HepG2 (cell line): ENCODE measurements around the gene ACSS1. TPM values are rescaled to one million over a fixed set of nuclear protein-coding genes. Genes with fewer than 3 reads are reported as not detected.

ENCODE experiments used
- ATAC-seq: fragments of 200-7000 bp; cut with Tn5 transposase; 3 replicates; pipeline ENCODE4 v1.9.1; 2020; ENCODE audit warnings: mild to moderate bottlenecking, moderate library complexity
- BruUV-seq: library from RNA; stranded (reverse); fragments of 400-500 nt; replicated peaks from 2 replicates; lab custom pipeline; 2021; lab: Mats Ljungman, UMichigan
- CTCF ChIA-PET: fragments of 300-600 bp; formaldehyde crosslinking; extraction: SDS; loops from one replicate; lab custom pipeline; 2021; ENCODE audit warnings: low total read pairs, inconsistent platforms, low intra/inter-chr PET ratio; lab: Yijun Ruan, JAX
- POLR2A ChIA-PET: fragments of 350-600 bp; sonication (Branson Sonifier 250); formaldehyde crosslinking; loops from one replicate; lab custom pipeline; 2020; ENCODE audit warnings: antibody characterized with exemption, inconsistent platforms; lab: Yijun Ruan, JAX
- DNase-seq: peaks from one replicate; pipeline ENCODE4 v3.0.0-alpha.2; 2015; ENCODE audit warnings: low spot score
- FAIRE-seq: peaks from 3 replicates; lab custom pipeline; 2011; peaks lifted over from hg19 to GRCh38; lab: Jason Lieb, UNC
- H2AFZ ChIP-seq: one replicate; pipeline ENCODE4 v1.6.1; 2011; ENCODE audit warnings: low read length, inconsistent platforms
- H3K27ac ChIP-seq: fragments of 300-600 bp; 3 replicates; pipeline ENCODE4 v1.8.0; 2011; ENCODE audit warnings: mixed run types, mild to moderate bottlenecking, mixed read lengths, low read length, inconsistent platforms; ENCODE audit not compliant: insufficient read depth; ENCODE audit errors: extremely low read length
- H3K27me3 ChIP-seq, 2 experiments: fragments of 200-600 bp in 1 of 2; 2 replicates in 1 of 2; 3 replicates in 1 of 2; pipeline versions ENCODE4 v1.6.0 to v1.8.0; 2011; ENCODE audit warnings: low read length in 2 of 2, mild to moderate bottlenecking in 2 of 2, moderate library complexity in 2 of 2, inconsistent platforms in 1 of 2; ENCODE audit not compliant: insufficient read depth in 2 of 2, control insufficient read depth in 1 of 2
- H3K36me3 ChIP-seq, 2 experiments: fragments of 200-600 bp in 1 of 2; replicated peaks in 1 of 2; 2 replicates in 1 of 2; 3 replicates in 1 of 2; pipeline versions ENCODE4 v1.5.1 to v1.8.0; 2011; ENCODE audit warnings: low read length in 2 of 2, inconsistent platforms in 1 of 2; ENCODE audit not compliant: insufficient read depth in 2 of 2, control insufficient read depth in 1 of 2
- H3K4me1 ChIP-seq: 2 replicates; pipeline ENCODE4 v1.5.1; 2012; ENCODE audit warnings: low read length, inconsistent platforms; ENCODE audit not compliant: insufficient read depth
- H3K4me2 ChIP-seq: 2 replicates; pipeline ENCODE4 v1.6.0; 2011; ENCODE audit warnings: low read depth, low read length, inconsistent platforms
- H3K4me3 ChIP-seq, 3 experiments: fragments of 200-600 bp in 1 of 3; sonication (generic), shearing (Covaris generic) in 1 of 3; replicated peaks in 1 of 3; 2 replicates each; pipeline ENCODE4 v1.5.1; 2011 to 2016; ENCODE audit warnings: low read length in 3 of 3, inconsistent platforms in 2 of 3, low read depth in 2 of 3, mild to moderate bottlenecking in 2 of 3, control low read depth in 1 of 3, mixed read lengths in 1 of 3; ENCODE audit not compliant: insufficient read depth in 1 of 3
- H3K79me2 ChIP-seq: one replicate; pipeline ENCODE4 v1.6.1; 2011; ENCODE audit warnings: low read length, inconsistent platforms; ENCODE audit not compliant: insufficient read depth
- H3K9ac ChIP-seq: 2 replicates; pipeline ENCODE4 v1.6.0; 2011; ENCODE audit warnings: mild to moderate bottlenecking, low read depth, low read length, inconsistent platforms; ENCODE audit not compliant: insufficient read depth
- H3K9me3 ChIP-seq: 2 replicates; pipeline ENCODE4 v1.5.1; 2012; ENCODE audit warnings: mild to moderate bottlenecking, low read length
- H4K20me1 ChIP-seq: 2 replicates; pipeline ENCODE4 v1.6.0; 2011; ENCODE audit warnings: inconsistent platforms, mild to moderate bottlenecking, low read length, moderate library complexity; ENCODE audit not compliant: insufficient read depth
- NCOA1 ChIP-seq: sonication (generic); formaldehyde crosslinking; IDR thresholded peaks from 2 replicates; pipeline ENCODE4 v1.9.0; 2021; ENCODE audit warnings: missing genetic modification reagents
- NPAS2 ChIP-seq: sonication (generic); formaldehyde crosslinking; IDR thresholded peaks from 2 replicates; pipeline ENCODE4 v1.8.0; 2022; ENCODE audit warnings: mild to moderate bottlenecking, missing genetic modification reagents, borderline replicate concordance
- RARA ChIP-seq: IDR thresholded peaks from 2 replicates; pipeline ENCODE4 v1.6.1; 2016; ENCODE audit warnings: missing genetic modification reagents, missing compliant biosample characterization
- SMARCC2 ChIP-seq: fragments of 450-650 bp; IDR thresholded peaks from 2 replicates; pipeline ENCODE4 v1.6.1; 2017; ENCODE audit warnings: antibody characterized with exemption, mild to moderate bottlenecking
- TOE1 ChIP-seq: sonication (generic); formaldehyde crosslinking; IDR thresholded peaks from 2 replicates; pipeline ENCODE4 v1.4.0; 2020; ENCODE audit warnings: mild to moderate bottlenecking, missing genetic modification reagents
- ZBTB42 ChIP-seq: sonication (generic); formaldehyde crosslinking; IDR thresholded peaks from 2 replicates; pipeline ENCODE4 v1.5.0; 2020; ENCODE audit warnings: mild to moderate bottlenecking, missing genetic modification reagents
- ZNF180 ChIP-seq: sonication (generic); formaldehyde crosslinking; IDR thresholded peaks from 2 replicates; pipeline ENCODE4 v1.4.0; 2020; ENCODE audit warnings: low read depth, missing genetic modification reagents, borderline replicate concordance
- ZNF317 ChIP-seq: sonication (generic); formaldehyde crosslinking; IDR thresholded peaks from 2 replicates; pipeline ENCODE4 v1.5.0; 2020; ENCODE audit warnings: mild to moderate bottlenecking, missing genetic modification reagents
- ZNF570 ChIP-seq: sonication (generic); formaldehyde crosslinking; IDR thresholded peaks from 2 replicates; pipeline ENCODE4 v1.4.0; 2020; ENCODE audit warnings: mild to moderate bottlenecking, missing genetic modification reagents, borderline replicate concordance
- ZNF598 ChIP-seq: sonication (generic); formaldehyde crosslinking; IDR thresholded peaks from 2 replicates; pipeline ENCODE4 v1.5.1; 2020; ENCODE audit warnings: mild to moderate bottlenecking, missing genetic modification reagents, borderline replicate concordance
- ZNF605 ChIP-seq: sonication (generic); formaldehyde crosslinking; IDR thresholded peaks from 2 replicates; pipeline ENCODE4 v1.8.0; 2022; ENCODE audit warnings: mild to moderate bottlenecking, missing genetic modification reagents
- ZNF672 ChIP-seq: sonication (generic); formaldehyde crosslinking; IDR thresholded peaks from 2 replicates; pipeline ENCODE4 v1.8.1; 2022; ENCODE audit warnings: missing genetic modification reagents
- ZNF674 ChIP-seq: sonication (generic); formaldehyde crosslinking; IDR thresholded peaks from 2 replicates; pipeline ENCODE4 v1.5.0; 2020; ENCODE audit warnings: low read depth, mild to moderate bottlenecking, missing genetic modification reagents
- WGBS: methylation state at CpG from one replicate; pipeline ENCODE4 v1.1.6; 2017; ENCODE audit warnings: low lambda C conversion rate; 5-methylcytosine and 5-hydroxymethylcytosine counted together
- in situ Hi-C: cut with HindIII; loops from 2 replicates; pipeline ENCODE4 v1.10.0; 2017; ENCODE audit warnings: low pct_unique_long_range_greater_than_20kb; ENCODE audit not compliant: extremely low pct_ligation_motif_present
- intact Hi-C: fragments of 100-400 bp; cut with micrococcal nuclease; formaldehyde crosslinking; loops from one replicate; pipeline ENCODE4 v1.10.0; 2022; ENCODE audit not compliant: unreplicated experiment
- polyA plus RNA-seq, 8 experiments: library from polyadenylated mRNA; depleted of rRNA in 3 of 8; stranded (reverse) in 7 of 8; unstranded in 1 of 8; fragments of >200 nt; fragmentation: Illumina TruSeq in 4 of 8; extraction: Trizol in 4 of 8; gene quantifications; 2 replicates each; pipeline versions ENCODE4 v1.2.1 to v1.2.3, GENCODE V29; 2011 to 2016; ENCODE audit warnings: low read depth in 4 of 8, missing spikeins in 1 of 8, mixed read lengths in 1 of 8; ENCODE audit not compliant: insufficient read depth in 1 of 8
- total RNA-seq, 5 experiments: library from RNA; depleted of rRNA; stranded (reverse); fragments of >200 nt; fragmentation: Illumina TruSeq; extraction: Trizol; gene quantifications; 2 replicates each; pipeline ENCODE4 v1.2.3, GENCODE V29; 2016; ENCODE audit warnings: low read depth in 1 of 5

Gene ACSS1
- total and polyA plus RNA-seq, 2 of the 13 experiments (the other 11 are each of a cell fraction or from before 2014, with no cell fraction given), result 15.2 to 41.6 TPM

GRCh38 chr20:24962182-24962492, 95.8 kb downstream of the ACSS1 start:
- in situ Hi-C loops (no loop called here), intact Hi-C loops (no loop called here)
- Histone ChIP-seq H3K4me1 (no peaks in the 10 kb centered on the region), H3K4me3 (no peak overlapping the region), H3K27me3 (no peaks in the 10 kb centered on the region), H3K4me2 (no peak overlapping the region), H3K79me2 (no peaks in the 10 kb centered on the region), H3K9me3 (no peaks in the 10 kb centered on the region), H3K27ac (no peak overlapping the region), H3K9ac (no peak overlapping the region), H2AFZ (no peak overlapping the region), H4K20me1 (no peaks in the 10 kb centered on the region), H3K36me3 (peaks cover 40 to 70% of the 10 kb centered on the region in 2 experiments)
- ATAC-seq (no peak), FAIRE-seq (no peak), DNase-seq (no peak)
- WGBS, result 100% methylated on average over 2 of the region's 2 CpGs
- ChIA-PET POLR2A (no interaction called here), CTCF (no interaction called here)
- TF ChIP-seq ZNF317 (CRISPR knock-in tag) (no peak), NCOA1 (CRISPR knock-in tag) (no peak), ZNF674 (no peak), ZNF605 (no peak), ZNF598 (CRISPR knock-in tag) (no peak), SMARCC2 (no peak), TOE1 (no peak), NPAS2 (CRISPR knock-in tag) (no peak), ZNF672 (CRISPR knock-in tag) (no peak), RARA (CRISPR knock-in tag) (no peak), ZNF180 (CRISPR knock-in tag) (no peak), ZBTB42 (CRISPR knock-in tag) (no peak), ZNF570 (CRISPR knock-in tag) (no peak)
- BruUV-seq, result no TSS peak
